NCI-H1092 (cell line): ENCODE results near the gene GH1.
"Not testable (repeated sequence)": the region's sequence is repeated elsewhere in the genome, so short reads cannot be mapped to it uniquely, and the experiment has no call there.

Experiments
- DNase-seq: peaks from one replicate; lab custom pipeline; 2025; lab: John Stamatoyannopoulos, UW

Gene GH1

DNA sequence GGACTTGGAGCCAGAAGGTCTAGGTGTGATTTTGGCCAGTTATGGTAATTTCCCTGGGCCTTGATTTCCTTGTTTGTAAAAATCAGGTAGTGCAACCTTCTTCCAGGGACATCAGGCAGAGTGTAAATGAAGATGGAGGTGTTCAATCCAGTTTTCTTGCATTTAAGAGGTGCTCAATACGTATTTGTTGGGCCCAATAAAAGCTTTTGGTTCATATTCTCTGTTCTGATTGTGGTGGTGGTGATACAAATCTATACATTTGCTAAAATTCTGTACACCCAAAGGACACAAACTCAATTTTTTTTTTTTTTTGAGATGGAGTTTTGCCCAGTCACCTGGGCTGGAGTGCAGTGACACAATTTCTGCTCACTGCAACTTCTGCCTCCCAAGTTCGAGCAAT is 7.5 kb upstream of the GH1 start:
- DNase-seq = no peak

DNA sequence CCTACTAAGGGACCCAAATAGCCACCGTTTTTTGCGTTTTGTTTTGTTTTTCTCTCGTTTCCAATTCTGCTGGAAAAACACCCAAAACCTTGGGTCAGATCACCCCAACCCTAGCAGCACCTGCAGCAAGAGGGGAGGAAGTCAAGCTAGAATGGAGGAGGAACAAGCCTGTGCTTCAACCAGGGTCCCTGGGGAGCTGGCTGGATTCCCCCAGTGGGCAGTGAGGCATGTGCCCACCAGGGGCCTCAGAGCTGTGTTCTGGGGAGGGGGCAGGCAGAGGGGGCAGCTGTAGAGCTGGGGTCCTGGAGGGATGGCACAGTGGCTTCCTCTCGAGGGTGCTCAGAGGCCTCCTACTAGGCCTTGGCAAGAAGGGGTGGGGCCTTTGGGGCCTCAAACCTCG is 7.0 kb upstream of the GH1 start:
- DNase-seq = no peak

DNA sequence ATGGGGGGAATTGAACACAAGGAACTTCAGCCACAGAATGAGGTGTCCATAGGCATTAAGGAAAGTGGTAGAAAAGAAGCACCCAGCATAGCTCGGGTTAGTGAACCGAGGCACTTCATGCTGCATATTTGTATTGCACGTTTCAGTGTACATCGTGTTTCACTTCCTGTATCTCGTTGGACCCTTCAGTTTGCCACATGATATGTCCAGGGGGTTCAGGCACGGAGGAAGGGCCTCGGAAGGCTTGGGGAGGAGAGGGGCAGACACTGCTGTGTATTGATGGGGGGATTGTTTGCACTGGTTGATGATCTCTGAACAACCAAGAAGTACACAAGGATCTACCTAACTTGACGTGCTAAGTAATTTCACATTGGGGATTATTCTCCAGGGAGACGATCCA is 3.8 kb upstream of the GH1 start:
- not testable (repeated sequence) for DNase-seq

DNA sequence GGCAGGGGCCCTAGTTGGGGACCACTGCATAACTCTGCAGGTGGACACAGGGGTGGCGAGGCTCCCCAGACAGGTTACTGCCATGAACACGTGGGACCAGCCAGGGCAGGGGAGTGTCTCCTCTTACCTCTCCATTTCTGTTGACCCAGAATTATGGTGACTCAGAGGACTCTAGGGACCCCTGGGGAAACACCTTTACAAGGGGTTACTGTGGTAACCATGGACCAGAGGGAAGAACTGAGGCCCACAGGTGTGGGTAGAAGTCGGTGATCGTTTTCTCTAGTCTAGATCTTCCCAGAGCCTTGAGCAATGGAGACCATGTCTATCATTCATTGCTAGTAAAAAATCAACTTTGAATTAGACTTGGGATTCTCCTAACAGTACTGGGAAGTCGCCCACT is 2.1 kb upstream of the GH1 start:
- not testable (repeated sequence) for DNase-seq

DNA sequence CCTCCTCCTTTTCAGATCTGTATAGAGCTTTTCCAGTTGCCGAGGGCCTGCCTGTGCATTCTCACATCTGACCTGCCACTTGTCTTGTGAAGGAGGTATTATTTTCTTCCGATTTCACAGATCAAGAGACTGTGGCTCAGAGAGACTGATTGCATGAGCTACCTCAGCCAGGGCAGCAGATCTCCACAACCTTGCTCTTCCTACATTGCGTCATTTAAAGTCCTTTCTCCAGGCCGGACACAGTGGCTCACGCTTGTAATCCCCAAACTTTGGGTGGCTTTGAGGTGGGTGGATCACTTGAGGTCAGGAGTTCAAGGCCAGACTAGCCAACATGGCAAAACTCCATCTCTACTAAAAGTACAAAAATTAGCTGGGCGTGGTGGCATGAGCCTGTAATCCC is 1.4 kb upstream of the GH1 start:
- not testable (repeated sequence) for DNase-seq

DNA sequence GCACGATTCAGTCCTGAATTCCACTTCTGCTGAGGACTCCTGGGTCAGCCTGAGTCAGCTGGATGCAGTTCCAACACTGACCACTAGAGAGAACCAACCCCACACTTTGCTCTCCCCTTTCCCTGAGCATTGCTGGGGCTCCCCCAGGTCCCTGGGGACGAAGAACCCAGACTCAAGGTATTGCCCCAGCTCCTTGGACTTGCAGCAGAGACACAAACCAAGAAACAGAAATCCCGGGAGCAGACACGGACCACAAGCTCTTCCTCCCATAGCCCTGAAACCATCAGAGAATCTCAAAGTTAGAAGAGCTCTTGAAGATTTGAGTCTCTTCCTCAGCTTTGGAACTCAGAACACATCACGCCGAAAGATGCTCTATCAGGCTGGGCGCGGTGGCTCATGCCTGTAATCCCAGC is 678 bp upstream of the GH1 start:
- no peak for DNase-seq

DNA sequence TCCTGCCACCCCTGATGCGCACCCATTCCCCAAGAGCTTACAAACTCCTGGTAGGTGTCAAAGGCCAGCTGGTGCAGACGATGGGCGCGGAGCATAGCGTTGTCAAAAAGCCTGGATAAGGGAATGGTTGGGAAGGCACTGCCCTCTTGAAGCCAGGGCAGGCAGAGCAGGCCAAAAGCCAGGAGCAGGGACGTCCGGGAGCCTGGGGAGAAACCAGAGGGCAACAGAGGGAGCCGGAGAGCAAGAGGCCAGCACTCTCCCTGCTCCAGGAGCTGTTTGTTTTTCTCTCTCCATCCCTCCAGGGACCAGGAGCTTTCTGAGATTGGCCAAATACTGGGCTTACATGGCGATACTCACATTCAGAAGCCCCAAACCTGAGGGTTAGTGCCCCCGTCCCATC is 334 bp downstream of the GH1 start:
- no peak for DNase-seq

DNA sequence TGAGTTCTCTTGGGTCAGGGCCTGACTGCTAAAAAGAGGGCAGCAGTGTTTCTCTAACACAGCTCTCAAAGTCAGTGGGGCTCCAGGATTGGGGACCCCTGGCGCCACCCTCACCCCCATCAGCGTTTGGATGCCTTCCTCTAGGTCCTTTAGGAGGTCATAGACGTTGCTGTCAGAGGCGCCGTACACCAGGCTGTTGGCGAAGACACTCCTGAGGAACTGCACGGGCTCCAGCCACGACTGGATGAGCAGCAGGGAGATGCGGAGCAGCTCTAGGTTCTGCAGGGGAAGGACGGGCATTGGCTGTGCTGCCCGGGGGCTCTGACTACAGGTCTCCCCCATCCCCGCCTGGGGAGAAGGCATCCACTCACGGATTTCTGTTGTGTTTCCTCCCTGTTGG is 993 bp downstream of the GH1 start:
- DNase-seq = no peak

DNA sequence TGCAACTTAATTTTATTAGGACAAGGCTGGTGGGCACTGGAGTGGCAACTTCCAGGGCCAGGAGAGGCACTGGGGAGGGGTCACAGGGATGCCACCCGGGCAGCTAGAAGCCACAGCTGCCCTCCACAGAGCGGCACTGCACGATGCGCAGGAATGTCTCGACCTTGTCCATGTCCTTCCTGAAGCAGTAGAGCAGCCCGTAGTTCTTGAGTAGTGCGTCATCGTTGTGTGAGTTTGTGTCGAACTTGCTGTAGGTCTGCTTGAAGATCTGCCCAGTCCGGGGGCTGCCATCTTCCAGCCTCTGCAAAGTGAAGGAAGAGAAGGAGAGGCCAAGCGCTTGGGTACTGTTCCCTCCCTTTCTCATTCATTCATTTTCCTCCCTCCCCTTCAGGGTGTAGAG is 1.4 kb downstream of the GH1 start:
- not testable (repeated sequence) for DNase-seq

DNA sequence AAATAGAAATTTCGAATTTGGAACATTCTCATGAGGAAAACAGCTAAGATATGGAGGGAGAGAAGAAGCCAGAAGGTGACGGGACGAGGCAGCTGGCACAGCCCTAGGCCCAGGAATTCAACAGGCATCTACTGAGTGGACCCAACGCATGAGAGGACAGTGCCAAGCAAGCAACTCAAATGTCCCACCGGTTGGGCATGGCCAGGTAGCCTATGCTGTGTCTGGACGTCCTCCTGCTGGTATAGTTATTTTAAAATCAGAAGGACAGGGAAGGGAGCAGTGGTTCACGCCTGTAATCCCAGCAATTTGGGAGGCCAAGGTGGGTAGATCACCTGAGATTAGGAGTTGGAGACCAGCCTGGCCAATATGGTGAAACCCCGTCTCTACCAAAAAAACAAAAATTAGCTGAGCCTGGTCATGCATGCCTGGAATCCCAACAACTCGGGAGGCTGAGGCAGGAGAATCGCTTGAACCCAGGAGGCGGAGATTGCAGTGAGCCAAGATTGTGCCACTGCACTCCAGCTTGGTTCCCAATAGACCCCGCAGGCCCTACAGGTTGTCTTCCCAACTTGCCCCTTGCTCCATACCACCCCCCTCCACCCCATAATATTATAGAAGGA is 2.0 kb downstream of the GH1 start:
- no peak for DNase-seq

DNA sequence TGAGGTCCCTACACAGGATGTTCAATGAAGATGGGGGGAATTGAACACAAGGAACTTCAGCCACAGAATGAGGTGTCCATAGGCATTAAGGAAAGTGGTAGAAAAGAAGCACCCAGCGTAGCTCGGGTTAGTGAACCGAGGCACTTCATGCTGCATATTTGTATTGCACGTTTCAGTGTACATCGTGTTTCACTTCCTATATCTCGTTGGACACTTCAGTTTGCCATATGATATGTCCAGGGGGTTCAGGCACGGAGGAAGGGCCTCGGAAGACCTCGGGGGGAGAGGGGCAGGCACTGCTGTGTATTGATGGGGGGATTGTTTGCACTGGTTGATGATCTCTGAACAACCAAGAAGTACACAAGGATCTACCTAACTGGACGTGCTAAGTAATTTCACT is 2.9 kb downstream of the GH1 start:
- DNase-seq = not testable (repeated sequence)

DNA sequence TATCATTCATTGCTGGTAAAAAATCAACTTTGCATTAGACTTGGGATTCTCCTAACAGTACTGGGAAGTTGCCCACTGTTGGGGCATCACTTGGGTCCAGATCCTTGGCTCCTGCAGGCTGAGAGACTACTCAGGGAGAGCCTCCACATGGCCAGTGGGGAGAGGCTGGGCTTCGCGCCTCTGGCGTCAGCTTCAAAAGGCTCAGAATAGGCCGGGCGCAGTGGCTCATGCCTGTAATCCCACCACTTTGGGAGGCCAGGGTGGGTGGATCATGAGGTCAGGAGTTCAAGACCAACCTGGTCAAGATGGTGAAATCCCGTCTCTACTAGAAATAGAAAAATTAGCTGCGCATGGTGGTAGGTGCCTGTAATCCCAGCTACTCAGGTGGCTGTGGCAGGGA is 4.2 kb downstream of the GH1 start:
- DNase-seq = no peak

DNA sequence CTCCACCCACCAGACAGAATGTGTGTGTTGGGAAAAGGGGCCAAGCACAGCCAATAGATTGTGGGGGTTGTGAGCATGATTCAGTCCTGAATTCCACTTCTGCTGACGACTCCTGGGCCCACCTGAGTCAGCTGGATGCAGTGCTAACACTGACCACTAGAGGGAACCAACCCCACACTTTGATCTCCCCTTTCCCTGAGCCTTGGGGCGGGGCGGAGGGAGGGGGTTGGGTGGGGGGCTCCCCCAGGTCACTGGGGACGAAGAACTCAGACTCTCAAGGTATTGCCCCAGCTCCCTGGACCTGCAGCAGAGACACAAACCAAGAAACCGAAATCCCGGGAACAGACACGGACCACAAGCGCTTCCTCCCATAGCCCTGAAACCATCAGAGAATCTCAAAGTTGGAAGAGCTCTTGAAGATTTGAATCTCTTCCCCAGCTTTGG is 7.0 kb downstream of the GH1 start:
- no peak for DNase-seq

DNA sequence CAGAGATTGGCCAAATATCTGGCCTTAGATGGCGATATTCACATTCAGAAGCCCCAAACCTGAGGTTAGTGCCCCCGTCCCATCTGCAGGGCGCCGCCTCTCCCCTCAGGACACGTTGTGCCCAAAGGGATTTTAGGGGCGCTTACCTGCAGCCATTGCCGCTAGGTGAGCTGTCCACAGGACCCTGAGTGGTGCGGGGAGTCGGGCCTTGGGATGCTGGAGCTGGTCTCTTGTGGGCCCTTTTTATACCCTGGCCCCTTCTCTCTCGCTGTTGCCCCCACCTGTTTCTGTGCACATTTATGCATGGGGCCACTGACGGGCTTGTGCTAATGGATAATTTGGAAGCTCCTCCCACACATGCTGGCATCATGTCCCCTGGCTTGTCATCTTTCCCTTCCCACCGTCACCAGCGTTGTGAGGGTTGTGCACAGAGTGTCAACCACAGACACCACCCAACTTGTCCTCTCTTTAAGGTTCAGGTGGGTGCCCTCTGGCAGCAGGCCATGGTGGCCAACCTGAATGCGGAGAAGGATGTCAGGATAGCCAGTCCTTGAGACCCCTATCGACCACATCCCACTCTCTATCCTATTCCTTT is 7.5 kb downstream of the GH1 start, which contains the start of gene CSHL1:
TSS of gene CSHL1 (minus strand) at position 218 of the 595 bp plus-strand sequence. CDS start at position 156, 62 bp downstream.
- DNase-seq = no peak

DNA sequence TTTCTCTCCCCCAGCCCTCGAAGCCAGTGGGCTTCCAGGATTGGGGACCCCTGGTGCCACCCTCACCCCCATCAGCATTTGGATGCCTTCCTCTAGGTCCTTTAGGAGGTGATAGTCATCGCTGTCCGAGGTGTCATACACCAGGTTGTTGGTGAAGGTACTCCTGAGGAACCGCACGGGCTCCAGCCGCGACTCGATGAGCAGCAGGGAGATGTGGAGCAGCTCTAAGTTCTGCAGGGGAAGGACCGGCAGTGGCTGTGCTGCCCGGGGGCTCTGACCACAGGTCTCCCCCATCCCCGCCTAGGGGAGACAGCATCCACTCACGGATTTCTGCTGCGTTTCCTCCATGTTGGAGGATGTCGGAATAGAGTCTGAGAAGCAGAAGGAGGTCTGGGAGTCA is 8.5 kb downstream of the GH1 start:
- DNase-seq = no peak

DNA sequence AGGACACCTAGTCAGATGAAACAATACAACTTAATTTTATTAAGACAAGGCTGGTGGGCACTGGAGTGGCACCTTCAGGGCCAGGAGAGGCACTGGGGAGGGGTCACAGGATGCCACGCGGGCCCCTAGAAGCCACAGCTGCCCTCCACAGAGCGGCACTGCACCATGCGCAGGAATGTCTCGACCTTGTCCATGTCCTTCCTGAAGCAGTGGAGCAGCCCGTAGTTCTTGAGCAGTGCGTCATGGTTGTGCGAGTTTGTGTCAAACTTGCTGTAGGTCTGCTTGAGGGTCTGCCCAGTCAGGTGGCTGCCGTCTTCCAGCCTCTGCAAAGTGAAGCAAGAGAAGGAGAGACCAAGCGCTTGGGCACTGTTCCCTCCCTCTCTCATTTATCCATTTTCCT is 9.1 kb downstream of the GH1 start:
- DNase-seq = not testable (repeated sequence)

DNA sequence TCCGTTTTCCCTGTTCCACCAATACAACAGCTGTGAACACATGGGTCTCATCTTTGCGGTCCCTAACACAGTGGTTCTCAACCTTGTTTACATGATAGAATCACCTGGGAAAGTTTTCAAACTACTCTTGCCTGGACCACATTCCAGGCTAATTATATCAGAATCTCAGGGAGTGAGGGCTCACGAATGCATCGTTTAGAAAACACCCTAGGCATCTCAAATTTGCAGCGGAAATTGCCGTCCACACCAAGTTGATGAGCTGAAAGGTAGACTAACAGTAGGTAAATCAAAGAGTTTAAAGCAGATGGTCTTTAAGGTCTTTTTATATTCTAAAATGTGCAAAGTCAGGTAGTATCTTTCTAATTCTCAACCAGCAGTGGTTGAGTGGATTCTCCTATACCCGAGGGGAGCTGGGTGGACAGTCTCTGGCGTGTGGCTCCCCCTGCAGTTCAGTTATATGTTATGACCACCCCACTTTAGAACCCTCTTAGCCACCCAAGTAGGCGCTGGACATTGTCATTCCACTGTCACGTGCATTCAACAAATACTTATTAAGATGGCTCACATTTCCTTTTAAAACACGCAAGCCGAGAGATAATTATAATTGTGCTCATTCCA is 11.4 kb downstream of the GH1 start:
- DNase-seq = peak; percentile 5

DNA sequence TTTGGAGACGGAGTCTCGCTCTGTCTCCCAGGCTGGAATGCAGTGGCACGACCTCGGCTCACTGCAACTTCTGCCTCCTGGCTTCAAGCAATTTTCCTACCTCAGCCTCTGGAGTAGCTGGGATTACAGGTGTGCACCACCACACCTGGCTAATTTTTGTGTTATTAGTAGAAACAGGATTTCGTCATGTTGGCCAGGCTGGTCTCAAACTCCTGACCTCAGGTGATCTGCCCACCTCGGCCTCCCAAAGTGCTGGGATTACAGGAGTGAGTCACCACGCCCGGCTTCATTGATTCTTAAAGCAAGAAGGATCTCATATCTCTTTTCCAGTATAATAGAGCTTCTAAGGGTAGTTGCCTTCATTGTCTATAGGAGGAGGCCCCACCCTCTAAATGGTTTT is 13.8 kb downstream of the GH1 start:
- not testable (repeated sequence) for DNase-seq

DNA sequence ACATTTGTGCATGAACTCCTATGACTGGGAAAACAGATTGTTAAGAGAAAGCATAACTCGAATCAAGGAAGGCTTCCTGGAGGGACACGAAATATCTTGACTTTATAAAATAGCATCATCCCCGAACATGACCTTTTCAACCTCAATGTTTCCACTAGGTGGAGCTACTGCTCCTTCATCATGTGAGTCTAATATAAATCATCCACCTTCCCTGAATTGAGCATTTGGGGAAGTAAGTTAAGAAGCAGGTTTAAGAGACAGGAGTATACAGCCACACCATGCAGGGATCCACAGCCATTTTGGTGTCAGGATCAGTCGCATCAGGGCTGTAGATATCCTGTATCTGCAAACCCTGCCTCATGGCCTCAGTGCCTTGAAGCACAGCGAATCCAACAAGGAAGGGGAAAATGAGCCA is 14.8 kb downstream of the GH1 start:
- not testable (repeated sequence) for DNase-seq

DNA sequence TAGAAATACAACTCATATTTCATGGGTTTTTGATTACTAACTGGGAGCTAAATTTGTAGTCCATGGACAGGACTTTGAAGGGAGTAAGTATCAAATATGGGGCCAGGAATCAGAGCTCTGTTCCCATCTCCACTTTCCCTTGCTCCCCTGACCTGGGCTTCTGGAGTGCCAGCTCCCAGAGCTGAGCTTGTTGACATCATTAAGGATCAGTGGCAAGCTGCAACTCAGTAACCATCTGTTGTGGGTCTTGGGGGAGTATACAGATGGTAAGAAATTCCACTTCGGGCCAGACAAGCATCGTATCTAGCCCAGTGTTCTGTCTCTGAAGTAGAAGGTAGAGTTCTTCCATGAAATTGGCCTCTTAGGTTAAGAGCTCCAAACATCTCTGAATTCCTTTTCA is 16.7 kb downstream of the GH1 start:
- DNase-seq = not testable (repeated sequence)

DNA sequence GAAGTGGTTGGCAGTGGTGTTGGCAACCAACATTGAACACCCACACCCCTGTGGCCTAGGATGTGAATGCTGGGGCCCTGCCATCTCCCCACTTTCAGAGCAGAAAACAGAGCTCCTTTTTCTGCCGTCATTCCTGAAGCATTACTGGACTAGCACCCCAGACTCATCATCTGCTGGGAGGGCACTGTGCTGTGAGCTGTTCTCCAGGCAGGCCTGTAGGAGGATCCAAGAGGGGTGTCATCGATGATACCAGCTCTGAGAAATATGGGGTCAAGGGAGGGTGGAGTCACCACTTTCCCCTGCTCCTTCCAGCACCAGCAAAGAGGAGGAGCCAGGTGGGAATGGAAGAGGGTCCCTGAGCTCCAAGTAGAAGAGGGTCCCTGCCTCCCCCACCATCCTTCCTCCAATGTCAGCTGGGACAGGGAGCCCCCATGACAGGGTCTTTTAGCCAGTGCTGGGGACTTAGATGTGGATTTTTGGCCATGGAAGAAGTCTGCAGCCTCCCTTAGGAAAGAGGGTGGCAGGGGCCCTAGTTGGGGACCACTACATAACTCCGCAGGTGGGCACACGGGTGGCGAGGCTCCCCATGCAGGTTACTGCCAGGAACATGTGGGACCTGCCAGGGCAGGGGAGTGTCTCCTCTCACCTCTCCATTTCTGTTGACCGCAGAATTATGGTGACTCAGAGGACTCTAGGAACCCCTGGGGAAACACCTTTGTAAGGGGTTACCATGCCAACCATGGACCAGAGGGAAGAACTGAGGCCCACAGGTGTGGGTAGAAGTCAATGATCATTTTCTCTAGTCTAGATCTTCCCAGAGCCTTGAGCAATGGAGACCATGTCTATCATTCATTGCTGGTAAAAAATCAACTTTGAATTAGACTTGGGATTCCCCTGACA is 19.5 kb downstream of the GH1 start:
- not testable (repeated sequence) for DNase-seq
